Neural progenitor cell (in vitro differentiated cells): Measurements from ENCODE around the gene GNB3. TPM values are rescaled to one million over a fixed set of nuclear protein-coding genes. Genes with fewer than 3 reads are reported as not detected.
"Not testable (repeated sequence)": the region's sequence is repeated elsewhere in the genome, so short reads cannot be mapped to it uniquely, and the experiment has no call there.

Experiments
- DNase-seq: peaks from one replicate; pipeline ENCODE4 v3.0.0-alpha.2; 2016; ENCODE audit warnings: low spot score
- H2AFZ ChIP-seq: fragments of 200-600 bp; sonication (generic); replicated peaks from 2 replicates; pipeline ENCODE4 v1.6.1; 2016; ENCODE audit warnings: antibody characterized with exemption
- H3F3A ChIP-seq: fragments of 200-600 bp; sonication (generic); 2 replicates; pipeline ENCODE4 v1.6.1; 2016; ENCODE audit warnings: antibody characterized with exemption, low read depth
- H3K27ac ChIP-seq: fragments of 200-600 bp; sonication (generic); 2 replicates; pipeline ENCODE4 v1.5.1; 2016; ENCODE audit warnings: mild to moderate bottlenecking
- H3K27me3 ChIP-seq: fragments of 200-600 bp; sonication (generic); 2 replicates; pipeline ENCODE4 v1.6.1; 2016; ENCODE audit warnings: mild to moderate bottlenecking, moderate library complexity
- H3K36me3 ChIP-seq: fragments of 200-600 bp; sonication (generic); 2 replicates; pipeline ENCODE4 v1.5.1; 2016
- H3K4me1 ChIP-seq: fragments of 200-600 bp; sonication (generic); 2 replicates; pipeline ENCODE4 v1.6.1; 2016; ENCODE audit warnings: mixed run types
- H3K4me2 ChIP-seq: fragments of 200-600 bp; sonication (generic); 2 replicates; pipeline ENCODE4 v1.6.1; 2016
- H3K4me3 ChIP-seq: fragments of 200-600 bp; sonication (generic); 2 replicates; pipeline ENCODE4 v1.5.1; 2016
- H3K79me2 ChIP-seq: fragments of 200-600 bp; sonication (generic); 2 replicates; pipeline ENCODE4 v1.6.1; 2016; ENCODE audit warnings: low read depth
- H3K9ac ChIP-seq: fragments of 200-600 bp; sonication (generic); 2 replicates; pipeline ENCODE4 v1.6.1; 2016
- H3K9me3 ChIP-seq: fragments of 200-600 bp; sonication (generic); 2 replicates; pipeline ENCODE4 v1.5.1; 2016; ENCODE audit warnings: low read depth
- H4K20me1 ChIP-seq: fragments of 200-600 bp; sonication (generic); 2 replicates; pipeline ENCODE4 v1.6.1; 2016; ENCODE audit warnings: low read depth
- H3K27ac Mint-ChIP-seq: 3 replicates; pipeline ENCODE4 v1.8.0; 2021; ENCODE audit warnings: mixed read lengths
- H3K27me3 Mint-ChIP-seq: 2 replicates; pipeline ENCODE4 v1.8.0; 2022; ENCODE audit warnings: low read depth, mild to moderate bottlenecking, inconsistent platforms, moderate library complexity, mixed read lengths; ENCODE audit not compliant: insufficient read depth
- H3K36me3 Mint-ChIP-seq: 3 replicates; pipeline ENCODE4 v1.8.0; 2021; ENCODE audit warnings: mixed read lengths
- H3K4me1 Mint-ChIP-seq: 3 replicates; pipeline ENCODE4 v1.8.0; 2021; ENCODE audit warnings: mixed read lengths
- H3K4me3 Mint-ChIP-seq: 3 replicates; pipeline ENCODE4 v1.8.0; 2021; ENCODE audit warnings: mild to moderate bottlenecking, moderate library complexity, mixed read lengths
- H3K9me3 Mint-ChIP-seq: 3 replicates; pipeline ENCODE4 v1.8.0; 2020; ENCODE audit warnings: mixed read lengths
- EZH2 ChIP-seq: fragments of 200-600 bp; sonication (generic); IDR thresholded peaks from 2 replicates; pipeline ENCODE4 v1.6.1; 2017; ENCODE audit warnings: antibody characterized with exemption, mild to moderate bottlenecking, moderate library complexity
- EZH2phosphoT487 ChIP-seq: fragments of 200-600 bp; sonication (generic); IDR thresholded peaks from 2 replicates; pipeline ENCODE4 v1.6.1; 2017; ENCODE audit warnings: antibody characterized with exemption
- total RNA-seq: library from RNA; depleted of rRNA; stranded (reverse); fragments of >200 nt; gene quantifications from 2 replicates; pipeline ENCODE4 v1.2.3, GENCODE V29; 2015; ENCODE audit warnings: low replicate concordance
- TF ChIP-seq, protein P1 (sequence below): fragments of 200-600 bp; sonication (generic); IDR thresholded peaks from 2 replicates; pipeline ENCODE4 v1.5.1; 2017; ENCODE audit warnings: antibody characterized with exemption, mild to moderate bottlenecking

The GNB3 gene
- total RNA-seq, 1 donor from 2014 or later: 2.7 TPM

GRCh38 chr12:6869049-6870021 is 28.6 kb downstream of the GNB3 start:
- peak; percentile 90 for DNase-seq
- H3K9me3 Mint-ChIP-seq: no peaks in the 10 kb centered on the region
- Histone ChIP-seq H4K20me1 (peaks cover 51% of the 10 kb centered on the region), H3K27me3 (no peaks in the 10 kb centered on the region), H3K9ac (no peak overlapping the region), H3K9me3 (no peaks in the 10 kb centered on the region), H3F3A (peaks cover 82% of the 10 kb centered on the region), H3K4me2 (peak overlapping the region; percentile 100), H3K27ac (no peak overlapping the region), H2AFZ (no peak overlapping the region), H3K79me2 (peaks cover 47% of the 10 kb centered on the region), H3K4me1 (peaks cover 23% of the 10 kb centered on the region), H3K4me3 (peak overlapping the region; percentile 96), H3K36me3 (no peaks in the 10 kb centered on the region)
- peak overlapping the region; percentile 94 for H3K4me3 Mint-ChIP-seq
- H3K27ac Mint-ChIP-seq: peak overlapping the region; percentile 86
- TF ChIP-seq, protein P1, sequence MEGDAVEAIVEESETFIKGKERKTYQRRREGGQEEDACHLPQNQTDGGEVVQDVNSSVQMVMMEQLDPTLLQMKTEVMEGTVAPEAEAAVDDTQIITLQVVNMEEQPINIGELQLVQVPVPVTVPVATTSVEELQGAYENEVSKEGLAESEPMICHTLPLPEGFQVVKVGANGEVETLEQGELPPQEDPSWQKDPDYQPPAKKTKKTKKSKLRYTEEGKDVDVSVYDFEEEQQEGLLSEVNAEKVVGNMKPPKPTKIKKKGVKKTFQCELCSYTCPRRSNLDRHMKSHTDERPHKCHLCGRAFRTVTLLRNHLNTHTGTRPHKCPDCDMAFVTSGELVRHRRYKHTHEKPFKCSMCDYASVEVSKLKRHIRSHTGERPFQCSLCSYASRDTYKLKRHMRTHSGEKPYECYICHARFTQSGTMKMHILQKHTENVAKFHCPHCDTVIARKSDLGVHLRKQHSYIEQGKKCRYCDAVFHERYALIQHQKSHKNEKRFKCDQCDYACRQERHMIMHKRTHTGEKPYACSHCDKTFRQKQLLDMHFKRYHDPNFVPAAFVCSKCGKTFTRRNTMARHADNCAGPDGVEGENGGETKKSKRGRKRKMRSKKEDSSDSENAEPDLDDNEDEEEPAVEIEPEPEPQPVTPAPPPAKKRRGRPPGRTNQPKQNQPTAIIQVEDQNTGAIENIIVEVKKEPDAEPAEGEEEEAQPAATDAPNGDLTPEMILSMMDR: peak; percentile 93
- TF ChIP-seq EZH2phosphoT487 (no peak), EZH2 (no peak)
- peaks cover 51% of the 10 kb centered on the region for H3K4me1 Mint-ChIP-seq
- H3K27me3 Mint-ChIP-seq: peaks cover 20% of the 10 kb centered on the region
- peaks cover 39% of the 10 kb centered on the region for H3K36me3 Mint-ChIP-seq

GRCh38 chr12:6870304-6870703 is 29.6 kb downstream of the GNB3 start:
- Mint-ChIP-seq H3K4me3 (peak overlapping the region; percentile 69), H3K4me1 (peaks cover 53% of the 10 kb centered on the region), H3K36me3 (peaks cover 32% of the 10 kb centered on the region)

GRCh38 chr12:6871052-6871957 is 30.6 kb downstream of the GNB3 start:
- H3K27me3 Mint-ChIP-seq: peaks cover 17% of the 10 kb centered on the region
- TF ChIP-seq EZH2: no peak
- TF ChIP-seq, protein P1: no peak
- TF ChIP-seq EZH2phosphoT487: no peak
- Histone ChIP-seq H4K20me1 (peaks cover 51% of the 10 kb centered on the region), H3K27ac (no peak overlapping the region), H3K36me3 (no peaks in the 10 kb centered on the region), H3K79me2 (peaks cover 52% of the 10 kb centered on the region), H3K27me3 (no peaks in the 10 kb centered on the region), H3K9ac (no peak overlapping the region), H2AFZ (no peak overlapping the region), H3K4me2 (peak overlapping the region; percentile 99), H3F3A (peaks cover 72% of the 10 kb centered on the region), H3K9me3 (no peaks in the 10 kb centered on the region), H3K4me3 (peak overlapping the region; percentile 81), H3K4me1 (peaks cover 20% of the 10 kb centered on the region)
- peak; percentile 13 for DNase-seq
- no peak overlapping the region for H3K27ac Mint-ChIP-seq
- peak overlapping the region; percentile 91 for H3K4me3 Mint-ChIP-seq
- H3K36me3 Mint-ChIP-seq: peaks cover 30% of the 10 kb centered on the region
- no peaks in the 10 kb centered on the region for H3K9me3 Mint-ChIP-seq
- H3K4me1 Mint-ChIP-seq: peaks cover 47% of the 10 kb centered on the region

More at GRCh38 chr12:6870304-6870703, 29.6 kb downstream of the GNB3 start:
- peaks cover 52% of the 10 kb centered on the region for H3K79me2 ChIP-seq
- H3K9me3 ChIP-seq, H3K27me3 ChIP-seq, H3K9ac ChIP-seq, H3K4me2 ChIP-seq, H3K9me3 Mint-ChIP-seq, DNase-seq, H3K27ac ChIP-seq, H2AFZ ChIP-seq, H3K27ac Mint-ChIP-seq, H3K36me3 ChIP-seq, H3K4me3 ChIP-seq: not testable (repeated sequence)
- peaks cover 51% of the 10 kb centered on the region for H4K20me1 ChIP-seq
- peaks cover 80% of the 10 kb centered on the region for H3F3A ChIP-seq
- H3K4me1 ChIP-seq: peaks cover 23% of the 10 kb centered on the region
- H3K27me3 Mint-ChIP-seq: peaks cover 17% of the 10 kb centered on the region
